ENCODE results near the gene SNX6. TPM values are rescaled to one million over a fixed set of nuclear protein-coding genes. Genes with fewer than 3 reads are reported as not detected.

The SNX6 gene
- total RNA-seq, 1 experiment from 2014 or later = 64.2 TPM

DNA sequence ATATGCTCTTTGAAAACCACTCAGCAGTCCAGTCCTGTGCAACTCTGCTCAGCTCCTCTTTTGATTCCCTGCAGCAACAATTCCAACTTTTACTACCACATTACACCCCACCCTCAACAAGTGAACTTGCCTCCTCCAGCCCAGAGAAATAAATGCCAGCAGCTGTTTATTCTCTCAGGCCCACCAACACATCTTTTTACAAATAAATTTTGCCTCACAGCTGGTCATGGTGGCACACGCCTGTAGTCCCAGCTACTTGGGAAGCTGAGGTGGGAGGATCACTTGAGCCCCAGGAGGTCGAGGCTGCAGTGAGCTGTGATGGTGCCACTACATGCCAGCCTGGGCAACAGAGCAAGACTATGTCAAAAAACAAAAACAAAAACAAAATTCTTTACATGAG, 9.8 kb downstream of the SNX6 start:
- CTCF ChIA-PET = no interaction called here
- Histone ChIP-seq H3K27me3 (replicated peaks; ENCODE audit: insufficient read depth, low read depth, low read length, poor library complexity) (no peaks in the 10 kb centered on the region), H3K4me3 (ENCODE audit: low read depth, low read length, poor library complexity, severe bottlenecking) (no peak overlapping the region), H3K36me3 (ENCODE audit: insufficient read depth, low read length, poor library complexity, severe bottlenecking) (peaks cover 16% of the 10 kb centered on the region), H3K9me3 (ENCODE audit: low read depth, low read length, poor library complexity, severe bottlenecking) (no peaks in the 10 kb centered on the region), H3K4me1 (ENCODE audit: insufficient read depth, low read length, poor library complexity, severe bottlenecking) (no peaks in the 10 kb centered on the region), H3K27ac (ENCODE audit: low read depth, low read length, poor library complexity, severe bottlenecking) (no peak overlapping the region)
- BruUV-seq (replicated peaks) = no TSS peak
- TF ChIP-seq EZH2 (IDR thresholded peaks at IDR 0.05; ENCODE audit: borderline replicate concordance, low read depth, low read length, poor library complexity, severe bottlenecking) = no peak
- TF ChIP-seq CTCF (conservative IDR thresholded peaks at IDR 0.05; ENCODE audit: low read depth, low read length) = no peak
- DNase-seq (ENCODE audit: low spot score) = no peak
- intact Hi-C loops (cut with micrococcal nuclease; ENCODE audit: unreplicated experiment) = no loop called here
- POLR2A ChIA-PET (ENCODE audit: low non-redundant PET) = no interaction called here

DNA sequence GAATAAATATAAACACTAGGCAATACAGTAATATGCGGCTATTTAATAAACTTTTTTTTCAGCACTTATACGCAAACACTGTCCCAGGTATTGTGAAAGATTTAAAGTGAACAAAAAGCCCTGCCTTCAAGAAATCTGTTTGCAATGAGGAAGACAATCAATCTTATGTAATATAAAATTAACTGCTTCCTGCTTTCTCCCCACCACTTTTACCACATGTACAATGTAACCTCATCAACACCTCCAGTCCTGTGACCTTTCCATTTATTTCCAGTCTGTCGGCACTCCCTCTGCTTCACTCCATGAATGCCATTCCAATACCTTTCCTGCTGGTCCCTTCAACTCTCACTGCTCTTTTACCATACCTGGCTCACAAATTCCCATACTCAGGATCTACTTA, 10.5 kb downstream of the SNX6 start:
- no peak for TF ChIP-seq CTCF (conservative IDR thresholded peaks at IDR 0.05; ENCODE audit: low read depth, low read length)
- no peak for TF ChIP-seq EZH2 (IDR thresholded peaks at IDR 0.05; ENCODE audit: borderline replicate concordance, low read depth, low read length, poor library complexity, severe bottlenecking)
- POLR2A ChIA-PET (ENCODE audit: low non-redundant PET) = no interaction called here
- H3K36me3 ChIP-seq (ENCODE audit: insufficient read depth, low read length, poor library complexity, severe bottlenecking) = peaks cover 16% of the 10 kb centered on the region
- BruUV-seq (replicated peaks) = no TSS peak
- H3K4me3 ChIP-seq (ENCODE audit: low read depth, low read length, poor library complexity, severe bottlenecking) = no peak overlapping the region
- H3K27ac ChIP-seq (ENCODE audit: low read depth, low read length, poor library complexity, severe bottlenecking) = no peak overlapping the region
- H3K4me1 ChIP-seq (ENCODE audit: insufficient read depth, low read length, poor library complexity, severe bottlenecking) = no peaks in the 10 kb centered on the region
- no peak for DNase-seq (ENCODE audit: low spot score)
- intact Hi-C loops (cut with micrococcal nuclease; ENCODE audit: unreplicated experiment) = no loop called here
- no peaks in the 10 kb centered on the region for H3K27me3 ChIP-seq (replicated peaks; ENCODE audit: insufficient read depth, low read depth, low read length, poor library complexity)
- no peaks in the 10 kb centered on the region for H3K9me3 ChIP-seq (ENCODE audit: low read depth, low read length, poor library complexity, severe bottlenecking)
- CTCF ChIA-PET = no interaction called here

DNA sequence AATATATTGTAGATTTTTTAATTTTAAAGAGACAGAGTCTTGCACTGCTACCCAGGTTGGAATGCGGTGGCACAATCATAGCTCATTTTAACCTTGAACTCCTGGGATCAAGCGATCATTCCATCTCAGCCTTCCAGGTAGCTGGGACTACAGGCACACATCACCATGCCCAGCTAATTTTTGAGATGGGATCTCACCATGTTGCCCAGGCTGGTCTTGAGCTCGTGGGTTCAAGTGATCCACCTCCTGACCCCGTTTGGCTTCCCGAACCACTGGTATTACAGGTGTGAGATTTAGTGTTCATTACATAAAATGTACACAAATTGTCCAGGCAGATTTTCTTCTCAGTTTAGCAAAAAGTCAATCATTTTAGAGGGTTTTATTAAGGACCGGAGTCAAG, 13.6 kb downstream of the SNX6 start:
- Histone ChIP-seq H3K27ac (ENCODE audit: low read depth, low read length, poor library complexity, severe bottlenecking) (no peak overlapping the region), H3K36me3 (ENCODE audit: insufficient read depth, low read length, poor library complexity, severe bottlenecking) (peaks cover 12% of the 10 kb centered on the region), H3K27me3 (replicated peaks; ENCODE audit: insufficient read depth, low read depth, low read length, poor library complexity) (no peaks in the 10 kb centered on the region), H3K4me3 (ENCODE audit: low read depth, low read length, poor library complexity, severe bottlenecking) (no peak overlapping the region), H3K4me1 (ENCODE audit: insufficient read depth, low read length, poor library complexity, severe bottlenecking) (no peaks in the 10 kb centered on the region), H3K9me3 (ENCODE audit: low read depth, low read length, poor library complexity, severe bottlenecking) (no peaks in the 10 kb centered on the region)
- no peak for DNase-seq (ENCODE audit: low spot score)
- ChIA-PET POLR2A (ENCODE audit: low non-redundant PET) (no interaction called here), CTCF (no interaction called here)
- no TSS peak for BruUV-seq (replicated peaks)
- TF ChIP-seq EZH2 (IDR thresholded peaks at IDR 0.05; ENCODE audit: borderline replicate concordance, low read depth, low read length, poor library complexity, severe bottlenecking) = no peak
- TF ChIP-seq CTCF (conservative IDR thresholded peaks at IDR 0.05; ENCODE audit: low read depth, low read length) = no peak
- intact Hi-C loops (cut with micrococcal nuclease; ENCODE audit: unreplicated experiment) = no loop called here
